T-helper 1 cell treated with Interleukin-12 subunit alpha and Interleukin-12 subunit beta and Interleukin-4 antibody, amounts not matched to agents 30 μg/mL and 1 μg/mL, for 36 hours (primary cell): ENCODE measurements around the gene DTX2.
"Not testable (repeated sequence)": the region's sequence is repeated elsewhere in the genome, so short reads cannot be mapped to it uniquely, and the experiment has no call there.

Experiments
- H3K27ac Mint-ChIP-seq: one replicate; pipeline ENCODE4 v1.8.0; 2021; ENCODE audit warnings: mild to moderate bottlenecking, mixed read lengths
- H3K27me3 Mint-ChIP-seq: one replicate; pipeline ENCODE4 v1.8.0; 2021; ENCODE audit warnings: low read depth, mixed read lengths
- H3K36me3 Mint-ChIP-seq: one replicate; pipeline ENCODE4 v1.8.0; 2021; ENCODE audit warnings: low read depth, mixed read lengths
- H3K4me1 Mint-ChIP-seq: one replicate; pipeline ENCODE4 v1.8.0; 2021; ENCODE audit warnings: low read depth, mixed read lengths
- H3K4me3 Mint-ChIP-seq: one replicate; pipeline ENCODE4 v1.8.0; 2021; ENCODE audit warnings: mild to moderate bottlenecking, moderate library complexity, mixed read lengths
- H3K9me3 Mint-ChIP-seq: one replicate; pipeline ENCODE4 v1.8.0; 2021; ENCODE audit warnings: mixed read lengths

The DTX2 gene

GRCh38 chr7:76551992-76552391 lies 90.5 kb downstream of the DTX2 start:
- H3K4me1 Mint-ChIP-seq, result peaks cover 18% of the 10 kb centered on the region
- H3K36me3 Mint-ChIP-seq, result peaks cover 12% of the 10 kb centered on the region
- H3K27ac Mint-ChIP-seq, H3K9me3 Mint-ChIP-seq, H3K27me3 Mint-ChIP-seq: not testable (repeated sequence)
- H3K4me3 Mint-ChIP-seq, result peak overlapping the region; percentile 26
